K562 (cell line): ENCODE data around the gene HDAC1. TPM values are rescaled to one million over a fixed set of nuclear protein-coding genes. Genes with fewer than 3 reads are reported as not detected.

Experiments used
- ARID1B ChIP-seq: fragments of 450-650 bp; IDR thresholded peaks from 2 replicates; pipeline ENCODE4 v1.6.1; 2016; ENCODE audit warnings: antibody characterized with exemption, mild to moderate bottlenecking, inconsistent platforms
- CHD1 ChIP-seq: fragments of 200-600 bp; sonication (generic); IDR thresholded peaks from one replicate; pipeline ENCODE4 v1.6.1; 2012; ENCODE audit warnings: mild to moderate bottlenecking, moderate library complexity, low read length, inconsistent platforms
- DPF2 ChIP-seq: fragments of 450-650 bp; IDR thresholded peaks from 2 replicates; pipeline ENCODE4 v1.6.1; 2016
- HOXB6 ChIP-seq: fragments of 250-450 bp; sonication (Bioruptor Pico); IDR thresholded peaks from 2 replicates; pipeline ENCODE4 v1.5.1; 2022; ENCODE audit warnings: mild to moderate bottlenecking, borderline replicate concordance
- MCM5 ChIP-seq: fragments of 450-650 bp; IDR thresholded peaks from 2 replicates; pipeline ENCODE4 v1.6.1; 2016; ENCODE audit warnings: low read depth
- MLX ChIP-seq, 2 experiments: fragments of 450-650 bp in 1 of 2; sonication (generic) in 1 of 2; formaldehyde crosslinking; conservative IDR thresholded peaks; 2 replicates each; pipeline versions ENCODE4 v1.4.0 to v1.8.1; 2020 to 2022; ENCODE audit warnings: mild to moderate bottlenecking in 1 of 2, missing genetic modification reagents in 1 of 2
- MNT ChIP-seq, 2 experiments: fragments of 450-650 bp; conservative IDR thresholded peaks; 2 replicates each; pipeline ENCODE4 v1.6.1; 2017; ENCODE audit warnings: mild to moderate bottlenecking in 2 of 2, moderate library complexity in 2 of 2
- SIRT6 ChIP-seq: IDR thresholded peaks from one replicate; pipeline ENCODE4 v1.6.1; 2012; ENCODE audit warnings: low read depth, mild to moderate bottlenecking, control low read depth, inconsistent platforms, low read length, moderate library complexity
- SMARCC2 ChIP-seq: fragments of 450-650 bp; IDR thresholded peaks from 2 replicates; pipeline ENCODE4 v1.6.1; 2017; ENCODE audit warnings: antibody characterized with exemption, moderate library complexity, mild to moderate bottlenecking, low read depth
- SNAPC5 ChIP-seq: fragments of 250-450 bp; sonication (Bioruptor Pico); IDR thresholded peaks from 2 replicates; pipeline ENCODE4 v1.8.0; 2021; ENCODE audit warnings: moderate library complexity, mild to moderate bottlenecking, inconsistent platforms
- TAF1 ChIP-seq: IDR thresholded peaks from 2 replicates; pipeline ENCODE4 v1.6.1; 2011; ENCODE audit warnings: mild to moderate bottlenecking, low read length, moderate library complexity; ENCODE audit not compliant: insufficient read depth, control insufficient read depth, severe bottlenecking; ENCODE audit errors: extremely low read depth
- TEAD1 ChIP-seq, 2 experiments: fragments of 450-650 bp in 1 of 2; sonication (generic) in 1 of 2; formaldehyde crosslinking; IDR thresholded peaks; 2 replicates each; pipeline versions ENCODE4 v1.4.0 to v1.8.0; 2020 to 2022; ENCODE audit warnings: mild to moderate bottlenecking in 2 of 2, missing genetic modification reagents in 1 of 2
- TEAD4 ChIP-seq, 2 experiments: sonication (generic) in 1 of 2; formaldehyde crosslinking in 1 of 2; IDR thresholded peaks; 2 replicates each; pipeline versions ENCODE4 v1.6.1 to v1.8.0; 2012 to 2022; ENCODE audit warnings: borderline replicate concordance in 1 of 2, inconsistent platforms in 1 of 2, low read length in 1 of 2, mild to moderate bottlenecking in 1 of 2, missing genetic modification reagents in 1 of 2
- ZBTB7A ChIP-seq: IDR thresholded peaks from 2 replicates; pipeline ENCODE4 v1.6.1; 2011; ENCODE audit warnings: low read depth, mild to moderate bottlenecking, low read length, moderate library complexity, borderline replicate concordance; ENCODE audit not compliant: control insufficient read depth
- ZFPM2 ChIP-seq: fragments of 250-450 bp; sonication (Bioruptor Pico); IDR thresholded peaks from 2 replicates; pipeline ENCODE4 v1.5.1; 2022; ENCODE audit warnings: mild to moderate bottlenecking
- ZFX ChIP-seq: sonication (generic); formaldehyde crosslinking; IDR thresholded peaks from 2 replicates; pipeline ENCODE4 v1.8.0; 2022; ENCODE audit warnings: mild to moderate bottlenecking, missing genetic modification reagents, moderate library complexity
- ZNF449 ChIP-seq: fragments of 250-450 bp; sonication (Bioruptor Pico); IDR thresholded peaks from 2 replicates; pipeline ENCODE4 v1.8.0; 2022; ENCODE audit warnings: moderate library complexity, mild to moderate bottlenecking, inconsistent platforms
- polyA plus RNA-seq, 8 experiments: library from polyadenylated mRNA; depleted of rRNA in 4 of 8; stranded (reverse) in 5 of 8; unstranded in 3 of 8; fragments of >200 nt; fragmentation: Nextera tagmentation in 2 of 8; fragmentation: Illumina TruSeq in 1 of 8; extraction: Ambion mirVana in 2 of 8; extraction: Trizol in 1 of 8; gene quantifications; 2 replicates each; pipeline versions ENCODE4 v1.2.1 to v1.2.3, GENCODE V29; 2011 to 2014; ENCODE audit warnings: inconsistent platforms in 1 of 8, missing spikeins in 1 of 8
- total RNA-seq, 7 experiments: library from RNA; depleted of rRNA in 6 of 7; stranded (reverse); fragments of >200 nt in 6 of 7; fragmentation: Illumina TruSeq in 2 of 7; extraction: Trizol in 2 of 7; gene quantifications; 2 replicates each; pipeline versions ENCODE4 v1.2.1 to v1.2.3, GENCODE V29; 2011 to 2021; ENCODE audit warnings: low replicate concordance in 1 of 7

HDAC1 gene
- total and polyA plus RNA-seq, 9 of the 15 experiments (the other 6 are each of a cell fraction or from before 2014, with no cell fraction given): 169 to 384 (median 193) TPM

- TF ChIP-seq ARID1B: 0 out of 2 replicates have a peak, but pooled peaks have one; percentile 27
- no peak for TF ChIP-seq SMARCC2
- 0 out of 2 replicates have a peak, but pooled peaks have one; percentile 44 for TF ChIP-seq ZBTB7A
- TF ChIP-seq TEAD1 (CRISPR knock-in tag; IDR thresholded peaks at IDR 0.05): no peak
- TF ChIP-seq TAF1: no peak
- TF ChIP-seq SNAPC5 (CRISPR knock-in tag): no peak
- no peak for TF ChIP-seq TEAD4 (IDR thresholded peaks at IDR 0.05; ENCODE audit: low read length)
- no peak for TF ChIP-seq TEAD4 (CRISPR knock-in tag; IDR thresholded peaks at IDR 0.05; ENCODE audit: borderline replicate concordance)
- TF ChIP-seq MLX (CRISPR knock-in tag; conservative IDR thresholded peaks at IDR 0.05): no peak
- TF ChIP-seq MNT (conservative IDR thresholded peaks at IDR 0.05): no peak
- TF ChIP-seq ZFPM2 (CRISPR knock-in tag): no peak
- 0 out of 2 replicates have a peak, but pooled peaks have one; percentile 26 for TF ChIP-seq DPF2
- no peak for TF ChIP-seq ZFX
- no peak for TF ChIP-seq SIRT6
- TF ChIP-seq MCM5: no peak
- TF ChIP-seq CHD1: no peak
- no peak for TF ChIP-seq ZNF449
- TF ChIP-seq HOXB6 (CRISPR knock-in tag): no peak
Measured at GRCh38 chr1:32339363-32339978, 47.6 kb downstream of the HDAC1 start (continued).
